Spleen (tissue), 7 donors: Measurements from ENCODE around the gene OLFM1.

ENCODE experiments used
- POLR2AphosphoS5 ChIP-seq, 3 donors: sonication (generic); formaldehyde crosslinking; IDR thresholded peaks; one replicate each; pipeline ENCODE4 v1.5.1; 2017; ENCODE audit warnings: antibody characterized with exemption in 3 of 3
- TF ChIP-seq, protein P1 (sequence below), 11 experiments: fragments of 200-600 bp in 7 of 11; fragments of 450-650 bp in 4 of 11; sonication (generic) in 4 of 11; IDR thresholded peaks in 8 of 11; conservative IDR thresholded peaks in 3 of 11; 1 replicate in 7 of 11; 2 replicates in 4 of 11; pipeline versions ENCODE4 v1.4.0 to v1.8.0; 2016 to 2021; ENCODE audit warnings: antibody characterized with exemption in 11 of 11, inconsistent platforms in 4 of 11, mild to moderate bottlenecking in 1 of 11
- donor health status: DM: no; HTN: no; CAD: no; lungs with moderate emphysema.
- donor health status: DM: no; HTN: no; CAD: no.
- donor health status: DM: no; HTN: no; CAD: no.

DNA sequence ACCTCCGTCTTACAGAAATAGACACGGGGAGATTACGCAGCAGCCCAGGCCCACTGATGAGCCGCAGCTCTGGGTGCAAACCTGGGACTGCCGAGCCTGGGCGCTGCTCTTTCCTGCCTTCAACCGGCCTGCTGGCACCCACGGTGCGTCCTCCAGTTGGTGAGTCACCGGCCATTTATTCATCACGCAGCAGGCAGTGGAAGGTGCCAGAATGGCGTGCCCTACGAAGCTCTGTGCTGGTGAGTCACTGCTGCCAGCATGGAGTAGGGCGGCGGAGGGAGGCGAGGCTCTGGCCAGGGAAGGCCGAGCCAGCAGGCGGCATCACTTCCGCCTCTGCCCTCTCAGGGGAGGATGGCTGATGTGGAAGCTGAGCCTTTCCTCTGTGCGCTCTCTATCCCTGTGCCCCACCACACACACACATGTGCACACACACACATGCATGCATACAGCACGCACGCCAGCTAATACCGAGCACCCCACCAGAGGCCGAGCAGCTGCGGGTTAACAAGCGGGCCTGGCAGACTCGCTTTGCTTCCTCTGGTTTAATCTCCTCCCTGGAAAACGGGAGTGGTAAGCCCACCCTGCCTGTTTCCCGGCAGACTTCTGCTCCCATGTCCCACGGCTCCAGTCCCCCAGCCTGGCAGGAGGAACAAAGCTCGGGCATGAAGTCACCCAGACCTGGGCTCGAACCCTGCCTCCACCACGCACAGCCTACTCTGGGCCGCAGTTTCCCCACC, 39.2 kb downstream of the OLFM1 start:
- TF ChIP-seq, protein P1, sequence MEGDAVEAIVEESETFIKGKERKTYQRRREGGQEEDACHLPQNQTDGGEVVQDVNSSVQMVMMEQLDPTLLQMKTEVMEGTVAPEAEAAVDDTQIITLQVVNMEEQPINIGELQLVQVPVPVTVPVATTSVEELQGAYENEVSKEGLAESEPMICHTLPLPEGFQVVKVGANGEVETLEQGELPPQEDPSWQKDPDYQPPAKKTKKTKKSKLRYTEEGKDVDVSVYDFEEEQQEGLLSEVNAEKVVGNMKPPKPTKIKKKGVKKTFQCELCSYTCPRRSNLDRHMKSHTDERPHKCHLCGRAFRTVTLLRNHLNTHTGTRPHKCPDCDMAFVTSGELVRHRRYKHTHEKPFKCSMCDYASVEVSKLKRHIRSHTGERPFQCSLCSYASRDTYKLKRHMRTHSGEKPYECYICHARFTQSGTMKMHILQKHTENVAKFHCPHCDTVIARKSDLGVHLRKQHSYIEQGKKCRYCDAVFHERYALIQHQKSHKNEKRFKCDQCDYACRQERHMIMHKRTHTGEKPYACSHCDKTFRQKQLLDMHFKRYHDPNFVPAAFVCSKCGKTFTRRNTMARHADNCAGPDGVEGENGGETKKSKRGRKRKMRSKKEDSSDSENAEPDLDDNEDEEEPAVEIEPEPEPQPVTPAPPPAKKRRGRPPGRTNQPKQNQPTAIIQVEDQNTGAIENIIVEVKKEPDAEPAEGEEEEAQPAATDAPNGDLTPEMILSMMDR (IDR thresholded peaks at IDR 0.05 in 8 of 11, conservative IDR thresholded peaks at IDR 0.05 in 3 of 11) = no peak
- TF ChIP-seq POLR2AphosphoS5 (IDR thresholded peaks at IDR 0.05) = no peak
